Smooth muscle cell of trachea (primary cell): Measurements from ENCODE around the gene KLHDC4. TPM values are rescaled to one million over a fixed set of nuclear protein-coding genes. Genes with fewer than 3 reads are reported as not detected.

Experiments used
- total RNA-seq: library from RNA; depleted of rRNA; stranded (reverse); fragments of >200 nt; gene quantifications from 2 replicates; pipeline ENCODE4 v1.2.1, GENCODE V29; 2014

Gene KLHDC4
- total RNA-seq = 20.1 and 24.5 TPM in 2 replicates

DNA sequence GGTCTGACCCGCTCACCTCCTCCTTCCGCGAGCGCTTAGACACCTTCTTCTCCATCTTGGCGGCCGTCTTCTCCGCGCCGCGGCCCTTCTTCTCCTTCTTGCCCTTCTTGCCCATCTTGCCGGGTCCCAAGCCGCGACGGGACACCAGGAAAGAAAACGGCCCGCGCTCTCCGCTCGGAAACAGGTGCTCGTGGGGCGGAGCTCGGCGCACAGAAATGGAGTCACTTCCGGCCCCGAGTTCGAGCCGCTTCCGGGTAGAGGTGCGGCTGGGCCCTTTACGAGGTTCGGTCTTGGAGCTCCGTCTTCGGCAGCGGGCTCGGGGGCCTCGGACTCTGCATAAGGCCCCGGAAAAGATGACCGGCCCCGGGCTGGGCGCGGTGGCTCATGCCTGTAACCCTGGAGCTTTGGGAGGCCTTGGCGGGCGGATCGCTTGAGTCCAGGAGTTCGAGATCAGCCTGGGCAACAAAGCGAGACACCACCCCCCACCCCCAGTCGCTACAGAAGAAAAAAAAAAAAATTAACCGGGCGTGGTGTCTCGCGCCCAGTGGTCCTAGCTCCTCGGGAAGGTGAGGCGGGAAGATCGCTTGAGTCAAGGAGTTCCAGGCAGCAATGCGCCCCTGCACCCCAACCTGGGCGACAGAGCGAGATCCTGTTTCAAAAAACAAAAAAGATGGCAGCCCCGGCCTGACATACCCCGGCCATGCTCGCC is at the start of gene KLHDC4:
Gene KLHDC4, minus strand, starts transcription at position 211 of the 709 bp plus-strand sequence. Its CDS starts 96 bp downstream, at position 115.

Other genes starting within 250 kb of the KLHDC4 start
- gene JPH3, start 163.5 kb downstream of the KLHDC4 start, total RNA-seq = not detected in 2 replicates
- gene SLC7A5, start 103.5 kb upstream of the KLHDC4 start, total RNA-seq = 11.8 and 26.0 TPM in 2 replicates
- not detected in 2 replicates for gene CA5A, start 170.5 kb upstream of the KLHDC4 start, total RNA-seq
- 30.5 and 30.8 TPM in 2 replicates for gene BANP, start 185.4 kb upstream of the KLHDC4 start, total RNA-seq